Keratinocyte (primary cell): Measurements from ENCODE around the gene TNFAIP6. TPM values are rescaled to one million over a fixed set of nuclear protein-coding genes. Genes with fewer than 3 reads are reported as not detected.
A peak's percentile ranks its signal among the peaks of the same experiment; 100 is the strongest.

Experiments
- DNase-seq: peaks from one replicate; pipeline ENCODE4 v3.0.0-alpha.2; 2011; ENCODE audit warnings: low read depth, missing footprints, low spot score
- FAIRE-seq: peaks from 2 replicates; lab custom pipeline; 2011; peaks lifted over from hg19 to GRCh38; lab: Jason Lieb, UNC
- H2AFZ ChIP-seq: 2 replicates; pipeline ENCODE4 v1.6.0; 2012; ENCODE audit warnings: low read length, control low read depth, inconsistent platforms; ENCODE audit not compliant: control insufficient read depth
- H3K27ac ChIP-seq: 2 replicates; pipeline ENCODE4 v1.5.1; 2011; ENCODE audit warnings: low read length; ENCODE audit not compliant: control insufficient read depth, insufficient read depth
- H3K27me3 ChIP-seq: 3 replicates; pipeline ENCODE4 v1.6.0; 2011; ENCODE audit warnings: low read length; ENCODE audit not compliant: control insufficient read depth, insufficient read depth; ENCODE audit errors: extremely low read depth
- H3K36me3 ChIP-seq, 2 experiments: 2 replicates in 1 of 2; 3 replicates in 1 of 2; pipeline ENCODE4 v1.5.1; 2011; ENCODE audit warnings: low read length in 2 of 2, mild to moderate bottlenecking in 1 of 2; ENCODE audit not compliant: control insufficient read depth in 2 of 2, insufficient read depth in 2 of 2; ENCODE audit errors: extremely low read depth in 1 of 2
- H3K4me1 ChIP-seq: 3 replicates; pipeline ENCODE4 v1.5.1; 2011; ENCODE audit warnings: low read length; ENCODE audit not compliant: control insufficient read depth, insufficient read depth; ENCODE audit errors: extremely low read depth
- H3K4me2 ChIP-seq: 3 replicates; pipeline ENCODE4 v1.6.0; 2011; ENCODE audit warnings: low read depth, low read length; ENCODE audit not compliant: control insufficient read depth, insufficient read depth; ENCODE audit errors: extremely low read depth
- H3K4me3 ChIP-seq, 3 experiments: fragments of 200-600 bp in 1 of 3; sonication (generic) in 1 of 3; 2 replicates in 2 of 3; 3 replicates in 1 of 3; pipeline ENCODE4 v1.5.1; 2011 to 2016; ENCODE audit warnings: low read length in 3 of 3, mild to moderate bottlenecking in 3 of 3, control low read depth in 2 of 3, inconsistent platforms in 1 of 3, low read depth in 1 of 3, mixed read lengths in 1 of 3, mixed run types in 1 of 3, moderate library complexity in 1 of 3; ENCODE audit not compliant: control insufficient read depth in 2 of 3, insufficient read depth in 2 of 3; ENCODE audit errors: extremely low read depth in 1 of 3
- H3K79me2 ChIP-seq: 2 replicates; pipeline ENCODE4 v1.6.0; 2012; ENCODE audit warnings: low read length; ENCODE audit not compliant: control insufficient read depth, insufficient read depth
- H3K9ac ChIP-seq: 3 replicates; pipeline ENCODE4 v1.6.0; 2011; ENCODE audit warnings: low read length; ENCODE audit not compliant: control insufficient read depth, insufficient read depth; ENCODE audit errors: extremely low read depth
- H3K9me1 ChIP-seq: 3 replicates; pipeline ENCODE4 v1.6.0; 2011; ENCODE audit warnings: low read length; ENCODE audit not compliant: control insufficient read depth, insufficient read depth; ENCODE audit errors: extremely low read depth
- H3K9me3 ChIP-seq: 2 replicates; pipeline ENCODE4 v1.5.1; 2012; ENCODE audit warnings: low read depth, low read length; ENCODE audit not compliant: control insufficient read depth
- H4K20me1 ChIP-seq: 3 replicates; pipeline ENCODE4 v1.6.0; 2011; ENCODE audit warnings: low read length; ENCODE audit not compliant: control insufficient read depth, insufficient read depth; ENCODE audit errors: extremely low read depth
- EZH2 ChIP-seq: IDR thresholded peaks from one replicate; pipeline ENCODE4 v1.6.1; 2012; ENCODE audit warnings: inconsistent platforms, mild to moderate bottlenecking, low read length, moderate library complexity
- dilution Hi-C: fragments of 300-500 bp; cut with MboI; formaldehyde crosslinking; loops from one replicate; pipeline ENCODE4 v1.7.0; 2020; ENCODE audit warnings: low sequenced_read_pairs; ENCODE audit not compliant: extremely low pct_ligation_motif_present
- polyA plus RNA-seq, 5 experiments: library from polyadenylated mRNA; depleted of rRNA in 3 of 5; stranded (reverse) in 3 of 5; stranded (forward) in 1 of 5; unstranded in 1 of 5; fragments of >200 nt; gene quantifications; 1 replicate in 1 of 5; 2 replicates in 3 of 5; 3 replicates in 1 of 5; pipeline versions ENCODE4 v1.2.1 to v1.2.3, GENCODE V29; 2011 to 2012; ENCODE audit warnings: missing spikeins in 2 of 5, low read depth in 1 of 5, low replicate concordance in 1 of 5
- TF ChIP-seq, protein P1 (sequence below), 3 experiments: IDR thresholded peaks in 1 of 3; conservative IDR thresholded peaks in 1 of 3; optimal IDR thresholded peaks in 1 of 3; 2 replicates in 2 of 3; 3 replicates in 1 of 3; pipeline versions ENCODE3 to v1.5.1; 2011; ENCODE audit warnings: low read length in 3 of 3, mild to moderate bottlenecking in 3 of 3, moderate library complexity in 2 of 3, control low read depth in 1 of 3, inconsistent platforms in 1 of 3; ENCODE audit not compliant: insufficient read depth in 2 of 3; ENCODE audit errors: extremely low read depth in 1 of 3

The TNFAIP6 gene
- polyA plus RNA-seq, 1 donor (not counting 4 experiments of a cell fraction or from before 2014, with no cell fraction given): 0.21 TPM

DNA sequence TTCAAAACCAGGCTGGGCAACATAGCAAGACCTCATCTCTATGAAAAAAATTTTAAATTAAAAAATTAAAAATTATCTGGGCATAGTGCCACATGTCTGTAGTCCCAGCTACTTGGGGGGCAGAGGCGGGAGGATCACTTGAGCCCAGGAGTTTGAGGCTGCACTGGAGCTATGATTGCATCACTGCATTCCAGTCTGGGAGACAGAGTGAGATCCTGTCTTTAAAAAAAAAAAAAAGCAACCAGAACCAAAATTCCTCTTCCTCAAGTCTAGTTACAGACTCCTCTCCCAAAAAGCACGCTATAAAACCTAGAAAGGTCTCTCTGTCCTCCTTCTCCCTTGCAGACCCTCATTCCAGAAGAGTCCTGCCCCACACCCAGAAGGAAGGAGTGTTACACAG, 23.9 kb downstream of the TNFAIP6 start:
- TF ChIP-seq, protein P1, sequence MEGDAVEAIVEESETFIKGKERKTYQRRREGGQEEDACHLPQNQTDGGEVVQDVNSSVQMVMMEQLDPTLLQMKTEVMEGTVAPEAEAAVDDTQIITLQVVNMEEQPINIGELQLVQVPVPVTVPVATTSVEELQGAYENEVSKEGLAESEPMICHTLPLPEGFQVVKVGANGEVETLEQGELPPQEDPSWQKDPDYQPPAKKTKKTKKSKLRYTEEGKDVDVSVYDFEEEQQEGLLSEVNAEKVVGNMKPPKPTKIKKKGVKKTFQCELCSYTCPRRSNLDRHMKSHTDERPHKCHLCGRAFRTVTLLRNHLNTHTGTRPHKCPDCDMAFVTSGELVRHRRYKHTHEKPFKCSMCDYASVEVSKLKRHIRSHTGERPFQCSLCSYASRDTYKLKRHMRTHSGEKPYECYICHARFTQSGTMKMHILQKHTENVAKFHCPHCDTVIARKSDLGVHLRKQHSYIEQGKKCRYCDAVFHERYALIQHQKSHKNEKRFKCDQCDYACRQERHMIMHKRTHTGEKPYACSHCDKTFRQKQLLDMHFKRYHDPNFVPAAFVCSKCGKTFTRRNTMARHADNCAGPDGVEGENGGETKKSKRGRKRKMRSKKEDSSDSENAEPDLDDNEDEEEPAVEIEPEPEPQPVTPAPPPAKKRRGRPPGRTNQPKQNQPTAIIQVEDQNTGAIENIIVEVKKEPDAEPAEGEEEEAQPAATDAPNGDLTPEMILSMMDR (optimal IDR thresholded peaks at IDR 0.05 in 1 of 3, IDR thresholded peaks at IDR 0.05 in 1 of 3, conservative IDR thresholded peaks at IDR 0.05 in 1 of 3; ENCODE audit: extremely low read depth in 1 of 3, insufficient read depth in 2 of 3, low read length in 3 of 3): no peak
- no peak for TF ChIP-seq EZH2
- Histone ChIP-seq H3K4me1 (no peaks in the 10 kb centered on the region), H3K27me3 (no peaks in the 10 kb centered on the region), H3K9ac (no peak overlapping the region), H4K20me1 (no peaks in the 10 kb centered on the region), H2AFZ (peak overlapping the region; percentile 22), H3K27ac (no peak overlapping the region), H3K9me1 (no peaks in the 10 kb centered on the region), H3K79me2 (no peaks in the 10 kb centered on the region), H3K4me2 (no peak overlapping the region), H3K9me3 (no peaks in the 10 kb centered on the region), H3K4me3 (no peak overlapping the region), H3K36me3 (no peaks in the 10 kb centered on the region)
- dilution Hi-C loops: no loop called here
- DNase-seq (no peak), FAIRE-seq (no peak)

DNA sequence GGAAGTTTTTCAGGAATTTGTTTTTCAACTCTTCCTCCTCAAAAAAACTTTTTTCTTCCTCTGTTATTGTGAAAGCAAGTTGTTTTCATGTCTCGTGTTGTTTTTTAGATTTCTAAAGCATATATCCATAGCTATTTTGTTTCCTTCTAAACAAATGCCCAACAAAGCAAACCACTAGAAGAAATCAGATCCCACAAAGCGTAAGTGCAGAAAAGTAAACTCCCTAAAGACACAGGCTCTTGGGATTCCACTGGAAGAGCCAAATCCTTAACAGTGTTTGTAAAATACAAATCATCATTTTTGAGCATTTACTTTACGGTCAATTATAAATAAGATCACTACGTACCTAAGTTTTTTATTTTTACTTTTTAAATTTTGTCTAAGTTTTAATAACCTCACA, 30.6 kb downstream of the TNFAIP6 start:
- FAIRE-seq: no peak

More for the DNA sequence above, 30.6 kb downstream of the TNFAIP6 start:
- Histone ChIP-seq H3K36me3 (no peaks in the 10 kb centered on the region), H3K9me3 (no peaks in the 10 kb centered on the region), H3K9ac (no peak overlapping the region), H3K27ac (no peak overlapping the region), H3K27me3 (no peaks in the 10 kb centered on the region), H3K9me1 (no peaks in the 10 kb centered on the region), H2AFZ (no peak overlapping the region), H3K4me1 (no peaks in the 10 kb centered on the region), H3K4me2 (no peak overlapping the region), H3K79me2 (no peaks in the 10 kb centered on the region), H4K20me1 (no peaks in the 10 kb centered on the region), H3K4me3 (no peak overlapping the region)
- TF ChIP-seq, protein P1 (optimal IDR thresholded peaks at IDR 0.05 in 1 of 3, IDR thresholded peaks at IDR 0.05 in 1 of 3, conservative IDR thresholded peaks at IDR 0.05 in 1 of 3; ENCODE audit: extremely low read depth in 1 of 3, insufficient read depth in 2 of 3, low read length in 3 of 3): no peak
- no peak for TF ChIP-seq EZH2
- dilution Hi-C loops: no loop called here
- DNase-seq: no peak
